ENCODE measurements around the gene LINC00632.
A peak's percentile ranks its signal among the peaks of the same experiment; 100 is the strongest.

LINC00632 gene

GRCh38 chrX:140765043-140765784 lies 55.7 kb downstream of the LINC00632 start:
- no peak for DNase-seq (ENCODE audit: low spot score)

GRCh38 chrX:140766024-140766611 lies 56.6 kb downstream of the LINC00632 start:
- DNase-seq (ENCODE audit: low spot score): peak; percentile 47

- no peak for DNase-seq (ENCODE audit: low spot score)
Observed at GRCh38 chrX:140767646-140768045, 58.1 kb downstream of the LINC00632 start.

- DNase-seq (ENCODE audit: low spot score): no peak
Observed at GRCh38 chrX:140775211-140775610, 65.7 kb downstream of the LINC00632 start.

- DNase-seq (ENCODE audit: low spot score): no peak
Observed at GRCh38 chrX:140776320-140776719, 66.8 kb downstream of the LINC00632 start.

- no peak for DNase-seq (ENCODE audit: low spot score)
Observed at GRCh38 chrX:140794642-140795041, 85.1 kb downstream of the LINC00632 start.

GRCh38 chrX:140799216-140799615 lies 89.7 kb downstream of the LINC00632 start:
- no peak for DNase-seq (ENCODE audit: low spot score)

GRCh38 chrX:140804292-140804691 lies 94.7 kb downstream of the LINC00632 start:
- no peak for DNase-seq (ENCODE audit: low spot score)

GRCh38 chrX:140815868-140816267 lies 106.3 kb downstream of the LINC00632 start:
- DNase-seq (ENCODE audit: low spot score): no peak

GRCh38 chrX:140817943-140818342 lies 108.4 kb downstream of the LINC00632 start:
- no peak for DNase-seq (ENCODE audit: low spot score)

GRCh38 chrX:140821280-140821679 lies 111.7 kb downstream of the LINC00632 start:
- no peak for DNase-seq (ENCODE audit: low spot score)

- no peak for DNase-seq (ENCODE audit: low spot score)
Observed at GRCh38 chrX:140822184-140822583, 112.6 kb downstream of the LINC00632 start.

- DNase-seq (ENCODE audit: low spot score): no peak
Observed at GRCh38 chrX:140822861-140823260, 113.3 kb downstream of the LINC00632 start.

- no peak for DNase-seq (ENCODE audit: low spot score)
Observed at GRCh38 chrX:140836874-140837273, 127.3 kb downstream of the LINC00632 start.
